OCI-LY3 (cell line): ENCODE data around the gene DECR2.

ENCODE experiments used
- EZH2phosphoT487 ChIP-seq: fragments of 200-600 bp; shearing (Covaris generic); IDR thresholded peaks from 2 replicates; pipeline ENCODE4 v1.6.1; 2018; ENCODE audit warnings: antibody characterized with exemption, mixed run types, low read depth
- TF ChIP-seq, protein P1 (sequence below): fragments of 200-600, 300-600 bp; sonication (generic); IDR thresholded peaks from 2 replicates; pipeline ENCODE4 v1.5.1; 2014; ENCODE audit warnings: antibody characterized with exemption, low read length, low read depth

DNA sequence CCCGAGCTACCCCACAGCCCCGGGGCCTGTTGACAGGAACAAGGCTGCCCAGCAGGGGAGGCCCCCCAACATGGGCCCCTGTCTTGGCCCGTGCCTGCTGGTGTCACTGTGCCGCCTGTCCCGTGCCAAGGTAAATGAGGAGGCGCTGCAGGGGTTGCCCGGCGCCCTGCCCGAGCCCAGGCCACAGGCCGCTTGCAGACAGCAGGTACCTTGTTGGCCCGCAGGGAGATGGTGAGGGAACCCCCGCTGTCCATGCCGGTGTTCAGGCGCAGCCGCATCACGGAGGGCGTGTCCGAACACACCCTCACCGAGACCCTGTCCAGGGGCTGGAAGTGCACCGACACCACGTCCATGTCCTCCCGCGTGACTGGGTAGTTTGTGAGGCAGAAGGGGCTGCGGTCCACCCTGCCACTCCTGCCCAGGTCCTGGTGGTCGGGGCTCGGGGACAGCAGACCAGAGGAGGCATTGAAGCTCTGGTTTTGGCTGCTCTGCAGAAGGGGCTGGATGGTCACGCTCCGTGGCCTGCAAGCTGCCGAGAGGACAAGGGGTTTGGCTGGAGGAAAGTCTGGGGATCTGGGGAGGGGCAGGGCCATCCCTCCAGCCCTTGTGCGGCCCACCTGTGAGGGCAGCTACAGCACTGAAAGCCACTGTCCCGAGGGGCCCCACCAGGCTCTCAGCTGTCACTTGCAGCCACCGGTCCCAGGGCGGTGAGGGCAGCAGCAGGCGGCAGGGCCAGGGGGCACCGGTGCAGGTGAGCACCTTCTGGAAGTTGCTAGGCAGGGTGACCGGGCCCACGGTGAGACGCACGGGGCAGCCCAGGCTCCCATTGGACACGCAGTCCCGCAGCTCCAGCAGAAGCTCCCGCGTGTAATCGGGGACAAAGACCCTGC is 25.5 kb upstream of the DECR2 start:
- TF ChIP-seq, protein P1, sequence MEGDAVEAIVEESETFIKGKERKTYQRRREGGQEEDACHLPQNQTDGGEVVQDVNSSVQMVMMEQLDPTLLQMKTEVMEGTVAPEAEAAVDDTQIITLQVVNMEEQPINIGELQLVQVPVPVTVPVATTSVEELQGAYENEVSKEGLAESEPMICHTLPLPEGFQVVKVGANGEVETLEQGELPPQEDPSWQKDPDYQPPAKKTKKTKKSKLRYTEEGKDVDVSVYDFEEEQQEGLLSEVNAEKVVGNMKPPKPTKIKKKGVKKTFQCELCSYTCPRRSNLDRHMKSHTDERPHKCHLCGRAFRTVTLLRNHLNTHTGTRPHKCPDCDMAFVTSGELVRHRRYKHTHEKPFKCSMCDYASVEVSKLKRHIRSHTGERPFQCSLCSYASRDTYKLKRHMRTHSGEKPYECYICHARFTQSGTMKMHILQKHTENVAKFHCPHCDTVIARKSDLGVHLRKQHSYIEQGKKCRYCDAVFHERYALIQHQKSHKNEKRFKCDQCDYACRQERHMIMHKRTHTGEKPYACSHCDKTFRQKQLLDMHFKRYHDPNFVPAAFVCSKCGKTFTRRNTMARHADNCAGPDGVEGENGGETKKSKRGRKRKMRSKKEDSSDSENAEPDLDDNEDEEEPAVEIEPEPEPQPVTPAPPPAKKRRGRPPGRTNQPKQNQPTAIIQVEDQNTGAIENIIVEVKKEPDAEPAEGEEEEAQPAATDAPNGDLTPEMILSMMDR: no peak
- TF ChIP-seq EZH2phosphoT487: no peak
